HG03159 (cell line): ENCODE measurements around the gene LIME1.
"Not testable (repeated sequence)": the region's sequence is repeated elsewhere in the genome, so short reads cannot be mapped to it uniquely, and the experiment has no call there.

ENCODE experiments used
- ATAC-seq: cut with Tn5 transposase; IDR thresholded peaks from one replicate; pipeline ENCODE4 v1.9.1; 2021; ENCODE audit warnings: mild to moderate bottlenecking, moderate library complexity; ENCODE audit not compliant: unreplicated experiment

LIME1 gene

DNA sequence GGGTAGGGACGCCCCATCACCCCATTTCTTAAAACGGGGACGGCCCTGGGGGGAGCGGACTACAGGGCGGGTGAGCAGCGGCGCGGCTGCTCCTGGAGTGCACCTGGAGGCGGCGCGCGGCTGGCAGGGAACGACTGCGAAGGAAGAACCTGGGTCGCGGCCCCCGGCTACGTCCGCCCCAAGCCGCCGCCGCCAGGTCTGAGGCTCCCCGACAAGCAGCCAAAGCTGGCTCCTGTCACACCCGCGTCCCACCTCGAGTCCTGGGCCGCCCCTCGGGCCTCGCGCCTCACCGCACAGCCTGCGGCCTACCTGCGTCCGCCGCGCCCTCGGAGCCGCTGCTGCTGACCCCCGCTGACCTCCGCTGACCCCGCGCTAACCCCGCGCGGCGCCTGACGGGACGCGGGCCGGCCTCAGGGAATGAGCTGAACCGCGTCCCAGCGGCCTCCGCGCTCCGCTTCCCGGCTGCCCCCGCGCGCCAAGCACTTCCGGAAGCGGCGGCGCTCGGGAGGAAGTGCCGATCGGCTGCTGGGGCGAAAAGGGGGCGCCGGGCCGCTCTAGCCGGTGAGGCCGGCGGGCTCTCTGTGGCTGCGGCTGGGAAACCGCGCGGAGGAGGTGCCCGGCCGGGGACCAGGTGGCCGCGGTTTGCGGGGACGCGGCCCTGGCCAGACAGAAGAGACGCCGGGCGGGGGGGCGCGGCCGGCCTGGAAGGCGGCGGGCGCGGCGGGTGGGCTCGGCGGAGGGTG, 28.7 kb upstream of the LIME1 start, which contains the start of the genes ARFRP1 and ZGPAT:
Gene ARFRP1, minus strand, starts transcription at position 419 of the 743 bp plus-strand sequence. CDS start 885 bp downstream, outside the sequence.
Gene ZGPAT, plus strand, starts transcription at position 482 of the 743 bp plus-strand sequence. CDS start 542 bp downstream, outside the sequence.
- ATAC-seq: peak; percentile 60

DNA sequence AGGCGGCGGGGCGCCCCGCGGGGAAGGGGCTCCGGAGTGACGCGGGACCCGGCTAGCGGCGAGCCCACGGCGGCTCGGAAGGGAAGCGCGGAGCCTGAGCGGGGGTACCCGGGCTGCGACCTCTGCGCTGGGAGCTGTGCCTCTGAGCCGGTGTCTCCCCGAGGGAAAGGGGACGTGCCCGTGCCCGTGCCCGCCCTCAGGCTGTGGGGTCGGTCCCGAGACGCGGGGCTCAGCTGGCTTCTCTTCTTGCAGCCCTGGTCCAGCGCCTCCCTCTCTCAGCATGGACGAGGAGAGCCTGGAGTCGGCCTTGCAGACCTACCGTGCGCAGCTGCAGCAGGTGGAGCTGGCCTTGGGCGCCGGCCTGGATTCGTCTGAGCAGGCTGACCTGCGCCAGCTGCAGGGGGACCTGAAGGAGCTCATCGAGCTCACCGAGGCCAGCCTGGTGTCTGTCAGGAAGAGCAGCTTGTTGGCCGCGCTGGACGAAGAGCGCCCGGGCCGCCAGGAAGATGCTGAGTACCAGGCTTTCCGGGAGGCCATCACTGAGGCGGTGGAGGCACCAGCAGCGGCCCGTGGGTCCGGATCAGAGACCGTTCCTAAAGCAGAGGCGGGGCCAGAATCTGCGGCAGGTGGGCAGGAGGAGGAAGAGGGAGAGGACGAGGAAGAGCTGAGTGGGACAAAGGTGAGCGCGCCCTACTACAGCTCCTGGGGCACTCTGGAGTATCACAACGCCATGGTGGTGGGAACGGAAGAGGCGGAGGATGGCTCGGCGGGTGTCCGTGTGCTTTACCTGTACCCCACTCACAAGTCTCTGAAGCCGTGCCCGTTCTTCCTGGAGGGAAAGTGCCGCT, 27.9 kb upstream of the LIME1 start:
- ATAC-seq: peak; percentile 12

DNA sequence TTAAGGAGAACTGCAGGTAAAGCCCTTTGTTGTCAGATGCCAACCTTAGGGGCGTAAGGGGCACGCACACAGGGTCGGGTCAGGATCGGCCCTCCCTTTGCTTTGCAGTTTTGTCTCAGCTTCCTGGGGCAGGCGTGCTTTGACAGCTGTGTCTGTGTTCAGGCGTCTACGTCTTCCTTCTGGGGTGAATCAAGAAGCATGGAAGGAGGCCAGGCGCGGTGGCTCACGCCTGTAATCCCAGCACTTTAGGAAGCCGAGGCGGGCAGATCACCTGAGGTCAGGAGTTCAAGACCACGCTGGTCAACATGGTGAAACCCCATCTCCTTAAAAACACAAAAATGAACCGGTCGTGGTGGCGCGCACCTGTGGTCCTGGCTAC, 27.3 kb upstream of the LIME1 start:
- ATAC-seq: no peak

GRCh38 chr20:63711085-63711645, 25.3 kb upstream of the LIME1 start:
- ATAC-seq: no peak

- ATAC-seq: no peak
Measured at GRCh38 chr20:63712191-63712590, 24.3 kb upstream of the LIME1 start.

DNA sequence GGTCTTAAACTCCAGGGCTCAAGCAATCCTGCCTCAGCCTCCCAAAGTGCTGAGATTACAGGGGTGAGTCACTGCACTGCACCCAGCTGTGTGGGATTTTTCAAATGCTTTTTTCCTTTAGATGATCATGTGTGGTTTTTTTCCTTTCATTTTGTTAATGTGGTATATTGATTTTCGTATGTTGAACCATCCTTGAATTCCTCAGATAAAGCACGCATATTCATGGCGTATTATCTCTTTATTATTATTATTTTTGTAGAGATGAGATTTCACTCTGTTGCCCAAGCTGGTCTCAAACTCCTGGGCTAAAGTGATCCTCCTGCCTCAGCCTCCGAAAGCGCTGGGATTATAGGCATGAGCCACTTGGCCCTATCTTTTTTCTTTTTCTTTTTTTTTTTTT, 21.6 kb upstream of the LIME1 start:
- ATAC-seq: no peak

DNA sequence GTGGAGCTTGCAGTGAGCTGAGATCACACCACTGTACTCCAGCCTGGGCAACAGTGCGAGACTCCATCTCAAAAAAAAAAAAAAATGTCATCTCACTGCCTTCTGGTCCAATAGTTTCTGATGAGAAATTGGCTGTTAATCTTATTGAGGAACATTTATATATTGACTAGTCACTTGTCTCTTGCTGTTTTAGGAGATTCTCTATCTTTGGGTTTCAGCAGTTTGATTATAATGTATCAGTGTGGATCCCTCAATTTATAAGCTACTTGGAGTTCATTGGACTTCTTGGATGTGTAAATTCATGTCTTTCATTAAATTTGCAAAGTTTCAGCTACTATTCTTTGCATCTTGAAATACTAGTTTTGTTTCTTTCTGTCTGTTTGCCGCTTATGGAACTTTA, 17.5 kb upstream of the LIME1 start:
- ATAC-seq: no peak

- ATAC-seq: not testable (repeated sequence)
Measured at GRCh38 chr20:63722967-63723622, 13.4 kb upstream of the LIME1 start.

- ATAC-seq: not testable (repeated sequence)
Measured at GRCh38 chr20:63730189-63730733, 6.2 kb upstream of the LIME1 start.

GRCh38 chr20:63731410-63731809, 5.1 kb upstream of the LIME1 start:
- ATAC-seq: no peak

GRCh38 chr20:63732118-63733095, 4.1 kb upstream of the LIME1 start:
- no peak for ATAC-seq

GRCh38 chr20:63733117-63733516, 3.3 kb upstream of the LIME1 start:
- ATAC-seq: no peak

DNA sequence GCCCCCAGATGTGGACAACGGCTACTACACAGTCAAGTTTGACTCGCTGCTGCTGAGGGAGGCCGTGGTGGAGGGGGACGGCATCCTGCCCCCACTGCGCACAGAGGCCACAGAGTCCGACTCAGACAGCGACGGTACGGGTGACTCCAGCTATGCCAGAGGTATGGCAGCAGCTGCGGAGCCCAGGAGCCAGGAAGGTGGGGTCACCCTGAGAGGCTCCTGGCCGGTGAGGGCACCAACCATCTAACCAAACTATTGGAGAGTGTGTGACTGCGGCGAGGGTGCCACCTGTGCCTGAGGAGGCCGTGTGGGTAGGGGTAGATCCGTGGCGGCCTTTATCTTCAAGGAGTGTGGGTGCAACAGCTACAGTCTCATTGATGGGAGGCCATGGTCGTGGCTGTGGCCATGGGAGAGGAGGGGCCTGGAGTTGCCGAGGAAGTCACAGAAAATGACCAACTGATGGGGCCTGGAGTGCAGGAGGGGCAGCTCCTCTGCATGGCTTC, 2.8 kb upstream of the LIME1 start:
- no peak for ATAC-seq

GRCh38 chr20:63734111-63734945, 2.1 kb upstream of the LIME1 start:
- ATAC-seq: no peak

GRCh38 chr20:63734946-63735858, 1.3 kb upstream of the LIME1 start:
- ATAC-seq: no peak

GRCh38 chr20:63736893-63737694, 630 bp downstream of the LIME1 start:
- ATAC-seq: no peak

GRCh38 chr20:63737695-63737944, 1.2 kb downstream of the LIME1 start:
- ATAC-seq: no peak
